Thyroid gland (tissue), 4 donors: ENCODE measurements around the gene B3GALT6.

Experiments used
- CTCF ChIP-seq, 6 experiments: fragments of 200-600 bp in 3 of 6; fragments of 450-650 bp in 3 of 6; sonication (generic) in 3 of 6; IDR thresholded peaks; one replicate each; pipeline ENCODE4 v1.5.1; 2016 to 2019; ENCODE audit warnings: antibody characterized with exemption in 6 of 6, mild to moderate bottlenecking in 2 of 6, inconsistent platforms in 1 of 6, moderate library complexity in 1 of 6
- POLR2A ChIP-seq, 2 donors: fragments of 450-650 bp; IDR thresholded peaks; one replicate each; pipeline ENCODE4 v1.6.1; 2017; ENCODE audit warnings: antibody characterized with exemption in 2 of 2, mild to moderate bottlenecking in 2 of 2, moderate library complexity in 1 of 2

GRCh38 chr1:1205769-1206375, 26.2 kb upstream of the B3GALT6 start:
- TF ChIP-seq POLR2A (IDR thresholded peaks at IDR 0.05) (no peak), CTCF (IDR thresholded peaks at IDR 0.05) (no peak)
